ENCODE results near the gene HLTF. TPM values are rescaled to one million over a fixed set of nuclear protein-coding genes. Genes with fewer than 3 reads are reported as not detected.
"Not testable (repeated sequence)": the region's sequence is repeated elsewhere in the genome, so short reads cannot be mapped to it uniquely, and the experiment has no call there.

HLTF gene
- total and polyA plus RNA-seq, 2 experiments from 2014 or later: 89.5 to 146 TPM

- H3K27me3 Mint-ChIP-seq (ENCODE audit: insufficient read depth, low read depth, poor library complexity): peaks cover 10% of the 10 kb centered on the region
- H3K4me3 ChIP-seq; H3K27ac Mint-ChIP-seq; ATAC-seq; H3K4me3 Mint-ChIP-seq; H3K4me1 Mint-ChIP-seq; H3K9me2 ChIP-seq (ENCODE audit: insufficient read depth); H3K27me3 ChIP-seq (ENCODE audit: insufficient read depth); H3K79me2 ChIP-seq (replicated peaks; ENCODE audit: insufficient read depth); H2AFZ ChIP-seq; H3K36me3 ChIP-seq (ENCODE audit: insufficient read depth); DNase-seq (ENCODE audit: low spot score); H4K20me1 ChIP-seq (replicated peaks; ENCODE audit: insufficient read depth); H3K4me1 ChIP-seq (ENCODE audit: insufficient read depth); H3K4me2 ChIP-seq; H3K27ac ChIP-seq (ENCODE audit: low read depth); H3F3A ChIP-seq (replicated peaks; ENCODE audit: low read depth): not testable (repeated sequence)
- peaks cover 18% of the 10 kb centered on the region for H3K9me3 Mint-ChIP-seq
- H3K36me3 Mint-ChIP-seq (ENCODE audit: low read depth): peaks cover 13% of the 10 kb centered on the region
These were observed 11.7 kb upstream of the HLTF start for GRCh38 chr3:149097987-149098386.

GRCh38 chr3:149095487-149095886 lies 9.2 kb upstream of the HLTF start:
- DNase-seq (ENCODE audit: low spot score): no peak
- Mint-ChIP-seq H3K4me1 (no peaks in the 10 kb centered on the region), H3K4me3 (no peak overlapping the region), H3K9me3 (peaks cover 18% of the 10 kb centered on the region), H3K36me3 (ENCODE audit: low read depth) (peaks cover 13% of the 10 kb centered on the region), H3K27me3 (ENCODE audit: insufficient read depth, low read depth, poor library complexity) (peaks cover 7% of the 10 kb centered on the region), H3K27ac (no peak overlapping the region)
- no peak overlapping the region for H3K4me2 ChIP-seq
- no peaks in the 10 kb centered on the region for H4K20me1 ChIP-seq (replicated peaks; ENCODE audit: insufficient read depth)
- no peak for ATAC-seq
- H3K27ac ChIP-seq (ENCODE audit: low read depth): no peak overlapping the region
- no peak overlapping the region for H2AFZ ChIP-seq
- H3K9me2 ChIP-seq (ENCODE audit: insufficient read depth): 0 out of 2 replicates have a peak, but pooled peaks cover 4% of the 10 kb centered on the region
- no peaks in the 10 kb centered on the region for H3K36me3 ChIP-seq (ENCODE audit: insufficient read depth)
- no peak overlapping the region for H3K4me3 ChIP-seq
- no peaks in the 10 kb centered on the region for H3K4me1 ChIP-seq (ENCODE audit: insufficient read depth)
- H3F3A ChIP-seq (replicated peaks; ENCODE audit: low read depth): no peaks in the 10 kb centered on the region
- no peak for TF ChIP-seq EZH2 (IDR thresholded peaks at IDR 0.05; ENCODE audit: low read depth, unreplicated experiment)
- no peak for TF ChIP-seq ZNF331 (CRISPR knock-in tag; IDR thresholded peaks at IDR 0.05; ENCODE audit: low read depth)
- no peak for TF ChIP-seq ETS1 (IDR thresholded peaks at IDR 0.05)
- TF ChIP-seq REST (IDR thresholded peaks at IDR 0.05; ENCODE audit: unreplicated experiment): no peak
- TF ChIP-seq STAT1 (IDR thresholded peaks at IDR 0.05; ENCODE audit: unreplicated experiment): no peak
- TF ChIP-seq ZNF114 (CRISPR knock-in tag; IDR thresholded peaks at IDR 0.05): no peak
- TF ChIP-seq CTCF (conservative IDR thresholded peaks at IDR 0.05; ENCODE audit: low read depth in 2 of 2): no peak
- no peak for TF ChIP-seq JUNB (IDR thresholded peaks at IDR 0.05; ENCODE audit: unreplicated experiment)
- no peak for TF ChIP-seq EZH2phosphoT487 (IDR thresholded peaks at IDR 0.05; ENCODE audit: unreplicated experiment)
- no peaks in the 10 kb centered on the region for H3K79me2 ChIP-seq (replicated peaks; ENCODE audit: insufficient read depth)
- H3K27me3 ChIP-seq (ENCODE audit: insufficient read depth): no peaks in the 10 kb centered on the region

Measured in GM23338 (cell line).